GM15510 (cell line): ENCODE data around the gene GCNT2.

Experiments used
- POLR2A ChIP-seq: IDR thresholded peaks from 3 replicates; pipeline ENCODE4 v1.6.1; 2011; ENCODE audit warnings: borderline replicate concordance; ENCODE audit not compliant: insufficient read length; ENCODE audit errors: extremely low read depth

Gene GCNT2

GRCh38 chr6:10644225-10644624, 123.1 kb downstream of the GCNT2 start:
- TF ChIP-seq POLR2A: no peak

DNA sequence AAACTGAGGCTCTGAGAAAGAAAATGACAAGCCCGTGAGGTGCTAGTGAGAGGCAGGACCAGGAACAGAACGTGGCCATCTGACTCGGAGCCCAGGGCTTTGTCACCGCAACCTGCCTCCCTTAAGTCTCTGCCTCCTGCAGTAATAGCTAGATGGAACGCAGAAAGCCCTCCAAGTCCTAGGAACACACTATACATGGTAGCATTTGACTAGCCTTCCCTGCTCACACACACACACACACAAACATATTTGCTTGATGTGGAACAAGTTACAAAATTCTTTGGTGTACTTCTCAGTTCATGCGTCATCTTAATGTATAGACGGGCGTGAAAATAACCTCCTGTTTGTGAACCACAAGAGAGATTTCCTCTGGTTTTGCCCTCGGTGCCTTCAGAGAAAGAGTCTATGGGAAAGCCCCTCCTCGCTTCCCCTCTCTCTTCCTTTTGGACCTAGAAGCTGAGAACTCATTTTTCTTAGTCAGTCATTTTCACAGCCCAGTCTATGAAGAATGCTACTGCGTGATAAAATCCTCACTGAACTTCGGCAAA, 134.4 kb downstream of the GCNT2 start:
- TF ChIP-seq POLR2A: no peak

DNA sequence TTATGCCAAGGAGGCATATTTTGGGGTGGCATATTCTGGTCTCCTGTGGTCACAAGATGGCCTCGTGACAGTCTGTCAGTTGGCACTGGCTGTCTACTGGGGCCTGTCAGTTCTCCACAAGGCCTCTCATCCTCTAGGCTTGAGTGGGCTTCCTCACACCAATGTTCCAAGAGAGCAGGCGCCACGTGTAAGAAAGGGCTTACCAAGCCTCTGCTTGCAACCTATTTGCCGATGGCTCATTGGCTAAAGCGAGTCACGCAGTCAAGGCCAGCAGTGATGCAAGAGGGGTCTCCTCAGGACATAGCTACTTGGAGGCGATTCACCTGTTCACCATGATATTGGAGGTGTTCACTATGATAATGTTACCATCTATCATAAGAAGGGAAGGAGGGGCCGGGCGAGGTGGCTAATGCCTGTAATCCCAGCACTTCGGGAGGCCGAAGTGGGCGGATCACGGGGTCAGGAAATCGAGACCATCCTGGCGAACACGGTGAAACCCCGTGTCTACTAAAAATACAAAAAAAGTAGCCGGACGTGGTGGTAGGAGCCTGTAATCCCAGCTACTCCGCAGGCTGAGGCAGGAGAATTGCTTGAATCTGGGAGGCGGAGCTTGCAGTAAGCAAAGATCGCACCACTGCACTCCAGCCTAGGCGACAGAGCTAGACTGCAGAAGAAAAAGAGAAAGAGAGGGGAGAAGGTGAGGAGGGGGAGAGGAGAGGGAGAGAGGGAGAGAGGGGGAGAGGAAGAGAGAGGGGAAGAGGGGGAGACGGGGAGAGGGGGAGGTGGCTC, 138.0 kb downstream of the GCNT2 start:
- no peak for TF ChIP-seq POLR2A

DNA sequence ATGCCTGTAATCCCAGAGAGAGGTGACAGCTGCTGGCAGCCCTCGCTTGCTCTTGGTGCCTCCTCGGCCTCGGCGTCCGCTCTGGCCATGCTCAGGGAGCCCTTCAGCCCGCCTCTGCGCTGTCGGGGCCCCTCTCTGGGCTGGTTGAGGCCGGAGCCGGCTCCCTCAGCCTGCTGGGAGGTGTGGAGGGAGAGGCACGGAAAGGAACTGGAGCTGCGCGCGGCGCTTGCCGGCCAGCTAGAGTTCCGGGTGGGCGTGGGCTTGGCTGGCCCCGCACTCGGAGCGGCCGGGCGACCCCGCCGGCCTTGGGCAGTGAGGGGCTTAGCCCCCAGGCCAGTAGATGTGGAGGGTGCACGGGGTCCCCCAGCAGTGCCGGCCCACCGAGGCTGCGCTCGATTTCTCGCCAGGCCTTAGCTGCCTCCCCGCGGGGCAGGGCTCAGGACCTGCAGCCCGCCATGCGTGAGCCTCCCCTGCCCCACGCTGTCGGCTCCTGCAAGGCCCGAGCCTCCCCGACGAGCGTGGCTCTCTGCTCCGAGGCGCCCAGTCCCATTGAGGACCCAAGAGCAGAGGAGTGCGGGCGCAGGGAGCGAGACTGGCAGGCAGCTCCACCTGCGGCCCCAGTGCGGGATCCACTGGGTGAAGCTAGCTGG, 138.7 kb downstream of the GCNT2 start:
- no peak for TF ChIP-seq POLR2A

DNA sequence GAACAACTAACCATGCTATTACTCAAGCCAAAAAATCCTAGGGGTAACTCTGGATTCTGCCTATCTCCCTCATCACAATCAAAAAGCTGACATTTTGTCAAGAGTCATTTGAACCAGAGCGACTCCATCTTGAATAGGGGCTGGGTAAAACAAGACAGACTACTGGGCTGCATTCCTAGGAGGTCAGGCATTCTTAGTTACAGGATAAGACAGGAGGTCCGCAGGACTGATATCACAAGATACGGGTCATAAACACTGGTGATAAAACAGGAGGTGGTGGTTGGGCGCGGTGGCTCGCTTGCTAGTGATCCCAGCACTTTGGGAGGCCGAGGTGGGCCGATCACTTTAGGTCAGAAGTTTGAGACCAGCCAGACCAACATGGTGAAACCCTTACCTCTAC, 141.1 kb downstream of the GCNT2 start:
- no peak for TF ChIP-seq POLR2A

DNA sequence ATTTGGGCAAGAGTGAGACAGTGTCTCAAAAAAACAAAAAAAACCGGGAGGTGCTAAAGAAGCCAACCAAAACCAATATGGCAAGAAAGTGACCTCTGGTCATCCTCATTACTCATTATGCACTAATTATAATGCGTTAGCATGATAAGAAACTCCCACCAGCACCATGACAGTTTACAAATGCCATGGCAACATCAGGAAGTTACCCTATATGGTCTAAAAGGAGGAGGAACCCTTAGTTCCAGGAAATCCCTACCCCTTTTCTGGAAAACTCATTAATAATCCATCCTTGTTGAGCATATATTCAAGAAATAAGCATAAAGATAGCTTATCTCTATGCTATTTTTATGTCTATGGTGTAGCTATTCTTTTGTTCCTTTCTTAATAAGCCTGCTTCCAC, 141.6 kb downstream of the GCNT2 start:
- no peak for TF ChIP-seq POLR2A

GRCh38 chr6:10668126-10668917, 147.2 kb downstream of the GCNT2 start:
- TF ChIP-seq POLR2A: no peak

DNA sequence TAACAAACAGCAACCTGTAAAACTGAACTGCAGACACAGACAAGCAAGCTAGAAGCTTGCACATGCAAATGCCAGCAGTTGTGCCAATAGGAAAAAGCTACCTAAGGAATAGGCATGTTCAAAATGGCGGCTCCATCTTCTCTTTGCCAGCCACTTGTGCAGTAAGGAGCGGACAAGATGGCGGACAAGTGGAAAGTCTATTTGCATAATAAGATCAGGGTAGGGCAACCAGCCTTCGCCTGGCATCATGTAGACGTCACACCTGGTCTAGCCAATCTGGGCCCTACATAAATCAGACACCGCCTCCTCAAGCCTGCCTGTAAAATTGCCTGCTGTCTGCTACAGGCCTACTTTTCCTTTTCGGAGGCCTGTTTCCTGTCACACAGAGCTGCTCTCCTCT, 155.3 kb downstream of the GCNT2 start:
- TF ChIP-seq POLR2A: no peak

- TF ChIP-seq POLR2A: no peak
Measured at GRCh38 chr6:10678456-10678855, 157.3 kb downstream of the GCNT2 start.
